Pulmonary artery endothelial cell (primary cell): ENCODE data around the gene MRPL44. TPM values are rescaled to one million over a fixed set of nuclear protein-coding genes. Genes with fewer than 3 reads are reported as not detected.
"Not testable (repeated sequence)": the region's sequence is repeated elsewhere in the genome, so short reads cannot be mapped to it uniquely, and the experiment has no call there.

Source experiments
- DNase-seq: peaks from one replicate; pipeline ENCODE4 v3.0.0-alpha.2; 2011; ENCODE audit warnings: low read depth, low spot score
- total RNA-seq: library from RNA; depleted of rRNA; stranded (reverse); fragments of >200 nt; gene quantifications from 2 replicates; pipeline ENCODE4 v1.2.3, GENCODE V29; 2014

The MRPL44 gene
- total RNA-seq, 1 donor from 2014 or later = 39.0 TPM

DNA sequence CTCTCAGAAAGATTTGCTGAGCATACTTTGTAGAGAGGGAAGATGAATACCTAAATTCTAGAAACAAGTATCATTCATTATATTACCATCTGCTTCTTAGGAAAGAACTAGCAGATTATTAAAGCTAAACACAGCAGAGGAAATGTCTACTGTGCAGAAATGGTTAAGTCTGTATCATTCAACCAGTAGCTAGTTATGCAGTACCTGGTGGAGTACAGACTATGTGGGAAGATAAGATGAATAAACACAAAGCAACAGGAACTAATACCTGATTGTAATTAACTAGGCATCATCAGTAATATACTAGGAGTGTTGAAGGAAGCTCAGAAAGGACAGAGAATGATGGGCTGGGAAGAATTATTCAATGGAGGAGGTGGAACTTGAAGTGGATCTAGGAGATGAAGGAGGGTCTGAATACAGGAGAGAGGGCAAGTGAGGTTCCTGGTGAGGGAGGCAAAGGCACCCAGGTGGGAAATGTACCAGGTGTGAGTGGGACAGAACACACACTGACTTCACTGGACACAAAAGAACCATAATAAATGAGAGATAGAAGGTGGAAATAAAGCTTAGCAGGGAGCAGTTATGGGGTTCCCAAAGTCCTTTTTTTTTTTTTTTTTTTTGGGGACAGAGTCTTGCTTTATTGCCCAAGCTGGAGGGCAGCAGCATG is 21.7 kb upstream of the MRPL44 start:
- DNase-seq = no peak

DNA sequence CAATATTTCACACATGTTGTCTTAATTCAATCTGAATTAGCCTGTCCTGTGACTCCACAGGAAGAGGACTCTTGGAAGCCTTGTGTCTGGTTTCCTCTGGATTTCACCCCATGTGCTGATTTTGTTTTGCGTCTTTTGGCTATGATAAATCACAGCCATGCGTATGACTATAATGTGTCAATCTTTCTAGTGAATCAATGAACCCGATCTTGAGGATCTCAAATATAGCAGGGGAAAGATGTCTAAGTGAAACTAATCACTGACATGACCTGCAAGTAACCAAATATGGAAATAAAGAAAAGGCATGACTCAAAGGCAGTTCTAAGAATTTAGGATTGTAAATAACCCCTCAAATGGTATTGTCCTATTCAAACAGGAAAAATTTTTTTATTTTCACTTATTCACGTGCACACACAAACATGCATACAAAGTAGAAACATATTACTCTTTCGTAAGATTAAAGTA is 20.4 kb upstream of the MRPL44 start:
- DNase-seq = no peak

DNA sequence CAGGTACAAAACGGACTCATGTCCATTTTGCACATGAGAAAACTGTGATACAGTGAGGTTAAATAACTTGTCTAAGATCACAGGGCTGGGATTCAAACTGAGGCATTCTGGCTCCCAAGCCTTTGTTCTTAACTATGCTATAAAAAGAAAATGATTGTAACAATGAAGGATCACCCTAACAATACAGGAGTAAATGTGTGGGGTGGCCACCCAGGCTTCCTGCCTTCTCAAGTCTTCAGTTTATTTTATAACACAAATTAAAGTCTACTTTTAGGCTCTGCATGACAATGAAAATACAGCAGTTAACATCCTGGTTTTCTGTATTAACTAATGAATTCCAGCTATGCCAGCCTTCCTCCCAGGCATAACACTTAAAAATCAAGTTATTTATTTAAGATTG is 19.7 kb upstream of the MRPL44 start:
- no peak for DNase-seq

DNA sequence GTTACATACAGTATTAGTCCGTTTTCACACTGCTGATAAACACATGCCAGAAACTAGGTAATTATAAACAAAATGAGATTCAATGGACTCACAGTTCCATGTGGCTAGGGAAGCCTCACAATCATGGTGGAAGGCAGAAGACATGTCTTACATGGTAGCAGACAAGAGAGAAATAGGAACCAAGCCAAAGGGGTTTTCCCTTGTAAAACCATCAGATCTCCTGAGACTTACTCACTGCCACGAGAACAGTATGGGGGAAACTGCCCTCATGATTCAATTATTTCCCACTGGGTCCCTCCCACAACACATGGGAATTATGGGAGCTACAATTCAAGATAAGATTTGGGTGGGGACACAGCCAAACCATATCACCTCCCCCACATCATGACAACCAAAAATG is 17.8 kb upstream of the MRPL44 start:
- DNase-seq = not testable (repeated sequence)

DNA sequence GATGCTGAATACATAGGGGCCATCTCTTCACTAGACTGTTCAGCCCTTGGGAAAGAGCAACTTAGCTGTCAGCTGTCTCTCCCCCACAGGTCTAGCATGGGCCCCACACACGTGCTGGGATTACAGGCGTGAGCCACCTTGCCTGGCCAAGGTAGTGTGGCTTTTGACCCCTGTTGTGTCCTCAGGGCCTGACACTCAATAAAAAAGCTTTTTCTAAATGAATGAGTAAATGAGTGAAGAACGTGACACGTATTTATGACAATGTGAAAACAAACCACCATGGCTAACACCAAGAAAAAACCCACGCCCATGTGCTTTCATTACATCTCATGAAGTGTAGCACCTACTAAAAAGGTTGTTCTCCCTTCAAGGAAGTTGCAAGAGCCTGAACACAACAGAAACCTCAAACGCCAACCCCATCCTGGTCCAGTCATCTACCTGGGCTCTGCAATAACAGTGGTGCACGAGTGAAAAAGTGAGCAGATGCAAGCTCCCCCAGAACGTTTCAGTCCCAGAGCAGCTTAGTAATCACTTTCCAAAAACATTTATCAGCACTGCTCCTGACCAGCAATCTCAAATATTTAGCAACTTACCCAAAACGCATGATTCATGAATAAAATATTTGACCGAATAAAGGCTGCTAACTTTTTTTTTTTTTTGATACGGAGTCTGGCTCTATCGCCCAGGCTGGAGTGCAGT is 15.5 kb upstream of the MRPL44 start:
- DNase-seq = no peak

DNA sequence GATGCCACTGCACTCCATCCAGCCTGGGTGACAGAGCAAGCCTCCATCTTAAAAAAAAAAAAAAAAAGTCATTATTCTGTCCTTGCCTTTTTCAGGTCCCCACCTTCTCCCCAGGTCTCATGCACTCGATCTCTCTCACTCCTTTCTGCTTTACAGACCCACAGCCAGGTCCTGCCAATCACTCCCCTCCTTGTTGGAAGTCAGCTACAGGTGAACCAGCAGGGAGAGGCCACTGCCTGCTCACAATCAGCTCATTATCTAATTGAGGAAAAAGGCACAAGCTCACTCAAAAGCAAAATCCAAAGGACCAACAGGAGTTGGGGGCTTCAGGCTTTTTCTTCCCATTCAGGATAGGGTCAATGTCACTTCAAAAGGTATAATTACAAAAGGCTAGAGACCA is 14.1 kb upstream of the MRPL44 start:
- DNase-seq = no peak

DNA sequence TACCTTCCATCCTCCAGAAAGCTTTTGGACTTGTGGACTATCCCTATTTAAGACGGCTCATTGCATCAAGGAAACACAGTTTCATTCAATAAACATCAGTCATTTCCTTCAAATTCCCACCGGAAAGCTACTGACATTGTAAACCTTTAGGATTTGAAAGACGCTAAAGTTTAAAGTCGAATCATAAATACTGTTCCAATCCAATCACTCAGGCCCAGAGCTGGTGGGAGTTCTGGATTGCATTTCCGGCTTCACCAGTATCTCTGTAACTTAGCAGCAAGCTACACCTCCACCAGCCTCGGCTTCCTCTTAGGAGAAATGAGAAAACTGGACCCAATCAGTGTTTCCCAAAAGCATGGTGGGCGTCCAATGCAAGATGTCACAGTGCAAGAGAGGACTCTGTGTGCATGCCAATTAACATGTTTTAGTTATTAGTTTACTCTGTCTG is 13.7 kb upstream of the MRPL44 start:
- DNase-seq = no peak

DNA sequence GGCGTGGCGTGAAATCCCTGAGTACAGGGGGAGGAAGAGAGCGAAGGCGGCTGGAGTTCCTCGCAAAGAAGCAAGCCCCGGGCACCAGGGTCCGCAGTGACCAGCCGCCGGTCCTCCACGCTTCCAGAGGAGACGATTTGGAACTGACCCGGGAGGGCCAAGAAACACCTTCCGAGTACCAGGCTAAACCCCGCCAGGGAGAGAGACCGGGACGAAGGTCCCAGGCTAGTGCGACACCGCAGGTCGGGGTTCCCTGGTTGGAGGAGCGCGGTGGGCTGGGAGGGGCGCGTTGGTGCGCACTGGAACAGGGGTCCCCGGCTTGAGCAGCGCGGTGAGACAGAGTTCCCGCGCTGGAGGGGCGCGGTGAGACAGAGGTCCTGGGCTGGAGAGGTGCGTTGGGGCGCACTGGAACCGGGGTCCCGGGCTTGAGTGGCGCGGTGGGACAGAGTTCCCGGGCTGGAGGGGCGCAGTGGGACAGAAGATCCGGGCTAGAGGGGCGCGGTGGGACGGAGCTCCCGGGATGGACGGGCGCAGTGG is 13.0 kb upstream of the MRPL44 start:
- DNase-seq = no peak

DNA sequence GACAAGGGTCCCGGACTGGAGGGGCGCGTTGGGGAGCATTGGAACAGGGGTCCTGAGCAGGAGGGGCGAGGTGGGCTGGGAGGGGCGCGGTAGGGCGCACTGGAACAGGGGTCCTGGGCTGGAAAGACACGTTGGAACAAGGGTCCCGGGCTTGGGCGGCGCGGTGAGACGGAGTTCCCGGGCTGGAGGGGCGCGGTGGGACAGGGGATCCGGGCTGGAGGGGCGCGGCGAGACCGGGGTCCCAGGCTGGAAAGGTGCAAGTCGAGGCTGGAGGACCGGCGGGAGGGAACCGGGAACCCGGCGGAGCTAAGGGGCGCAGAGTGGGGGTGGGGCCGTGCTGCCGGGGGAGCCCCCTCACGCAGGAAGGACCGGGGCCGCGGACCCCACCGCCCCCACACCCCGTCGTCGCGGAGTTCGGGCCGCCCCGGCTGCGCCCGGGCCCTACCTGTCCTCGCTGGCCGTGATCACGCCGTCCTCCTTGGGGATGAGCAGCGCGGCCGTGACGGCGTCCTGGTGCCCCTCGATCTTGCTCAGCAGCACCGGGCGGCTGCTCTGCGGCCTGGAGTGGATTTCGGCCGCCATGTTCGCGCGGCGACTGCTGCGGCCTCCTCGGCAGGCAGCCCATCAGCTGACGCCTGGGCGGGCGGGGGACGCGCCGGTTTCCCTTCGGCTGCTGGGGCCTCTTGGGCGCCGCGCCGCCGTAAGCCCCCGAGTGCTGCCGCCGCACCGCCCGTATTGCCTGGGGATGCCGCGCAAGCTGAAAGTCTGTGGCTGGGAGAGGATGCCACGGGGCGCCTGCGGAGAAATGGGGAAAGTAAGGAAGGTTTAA is 12.3 kb upstream of the MRPL44 start, which contains the start of gene WDFY1:
TSS of gene WDFY1 (minus strand) at position 633 of the 829 bp plus-strand sequence. CDS start at position 582, 51 bp downstream.
- peak; percentile 66 for DNase-seq

DNA sequence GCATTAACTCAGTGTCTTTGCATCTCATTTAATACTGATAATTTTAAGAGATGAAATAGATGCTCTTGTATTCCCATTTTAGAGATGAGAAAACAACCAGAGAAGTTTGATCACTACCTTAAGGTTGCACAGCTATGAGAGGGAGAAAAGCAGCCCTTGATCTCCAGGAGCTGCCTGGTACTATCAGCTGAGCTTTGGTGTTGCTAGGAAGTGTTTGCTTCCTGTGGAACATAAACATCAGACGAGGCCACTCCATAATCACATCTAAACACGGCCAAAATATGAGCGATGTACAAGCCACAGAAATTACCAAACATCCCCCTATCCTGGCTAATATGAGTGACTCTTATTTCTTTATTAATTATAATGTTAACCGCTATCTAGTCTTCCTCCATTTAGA is 11.5 kb upstream of the MRPL44 start:
- DNase-seq = no peak

DNA sequence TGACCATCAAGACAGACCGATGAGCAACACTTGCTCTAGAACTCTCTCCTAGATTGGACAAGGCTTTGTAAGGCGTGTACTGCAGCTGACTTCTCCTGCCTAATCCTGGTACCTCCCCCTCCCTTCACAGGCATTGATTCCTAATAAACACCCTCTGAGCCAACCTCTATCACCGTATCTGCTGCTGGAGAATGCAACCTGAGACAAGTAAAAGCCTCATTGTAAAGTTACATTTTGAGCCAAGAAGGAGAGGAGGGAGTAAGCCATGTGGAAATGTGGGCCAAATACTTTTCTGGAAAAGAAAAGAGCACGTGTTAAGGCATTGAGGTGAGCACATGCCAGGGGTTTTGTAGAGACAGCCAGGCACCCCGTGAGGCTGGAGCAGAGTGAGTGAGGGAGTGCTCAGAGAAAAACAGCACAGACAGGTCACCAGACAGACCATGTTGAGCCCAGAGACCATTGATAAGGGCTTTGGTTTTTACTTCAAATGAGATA is 9.5 kb upstream of the MRPL44 start:
- DNase-seq = no peak

DNA sequence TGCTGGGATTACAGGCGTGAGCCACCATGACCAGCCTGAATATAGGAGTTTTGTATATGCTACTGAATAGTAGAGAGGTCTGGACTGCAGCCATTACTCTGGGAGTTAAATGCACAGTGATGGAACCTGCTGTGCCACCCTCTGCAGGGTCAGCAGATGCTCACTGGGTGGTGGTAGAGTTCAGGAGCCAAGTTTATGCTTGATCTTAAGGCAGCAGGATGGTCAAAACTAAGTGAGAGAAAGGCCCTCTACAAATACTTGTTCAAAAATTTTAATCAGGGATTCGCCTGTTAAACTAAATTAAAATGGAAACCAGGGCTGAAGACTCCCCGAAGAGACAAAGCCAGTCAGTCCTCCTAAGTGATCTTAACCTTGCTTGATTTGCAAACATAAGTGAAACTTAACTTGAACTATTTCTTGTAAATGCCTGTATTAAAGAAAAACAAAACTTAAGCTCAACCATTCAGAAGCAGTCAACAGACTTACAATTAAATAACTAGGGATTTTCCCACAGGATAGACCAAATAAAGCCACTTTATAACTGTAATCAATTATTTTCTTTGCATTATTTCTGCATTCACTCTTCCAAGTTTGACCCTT is 7.9 kb upstream of the MRPL44 start:
- no peak for DNase-seq

DNA sequence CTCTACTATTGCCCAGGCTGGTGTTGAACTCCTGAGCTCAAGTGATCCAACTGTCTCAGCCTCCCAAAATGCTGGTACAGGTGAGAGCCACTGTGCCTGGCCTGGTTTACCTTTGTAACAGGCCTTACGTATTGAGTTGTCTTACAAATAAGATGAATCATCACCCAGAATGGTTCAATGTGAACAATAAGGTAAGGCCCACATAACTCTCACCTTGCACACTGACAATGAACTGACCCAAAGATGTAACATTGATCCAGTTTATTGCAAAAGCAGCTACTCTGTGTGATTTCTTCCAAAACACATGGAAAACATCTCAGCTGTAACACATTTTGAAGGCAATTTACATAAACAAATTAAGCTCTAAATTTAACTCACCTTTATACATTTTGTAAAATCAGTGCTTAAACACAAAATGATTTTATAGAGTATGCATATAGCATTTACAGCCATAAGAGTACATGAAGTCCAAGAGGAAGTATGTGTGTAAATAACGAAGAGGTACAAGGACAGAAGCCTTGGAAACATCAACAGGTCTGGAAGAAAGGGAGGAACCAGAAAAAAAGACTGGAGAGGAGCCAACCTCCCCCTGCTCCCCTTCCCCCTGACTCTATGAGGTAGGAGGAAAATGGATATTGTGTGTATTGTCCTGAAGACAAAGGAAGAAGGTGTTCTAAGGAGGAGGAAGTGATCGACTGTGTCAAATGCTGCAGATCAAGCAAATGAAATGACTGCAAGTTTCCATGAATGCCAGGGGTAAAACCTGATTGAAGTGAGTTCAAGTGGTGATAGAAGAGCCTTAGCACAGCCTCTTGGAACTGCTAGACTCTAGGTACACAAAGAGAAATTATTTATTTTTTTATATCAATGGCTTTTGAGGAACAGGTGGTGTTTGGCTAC is 6.6 kb upstream of the MRPL44 start:
- DNase-seq = no peak

DNA sequence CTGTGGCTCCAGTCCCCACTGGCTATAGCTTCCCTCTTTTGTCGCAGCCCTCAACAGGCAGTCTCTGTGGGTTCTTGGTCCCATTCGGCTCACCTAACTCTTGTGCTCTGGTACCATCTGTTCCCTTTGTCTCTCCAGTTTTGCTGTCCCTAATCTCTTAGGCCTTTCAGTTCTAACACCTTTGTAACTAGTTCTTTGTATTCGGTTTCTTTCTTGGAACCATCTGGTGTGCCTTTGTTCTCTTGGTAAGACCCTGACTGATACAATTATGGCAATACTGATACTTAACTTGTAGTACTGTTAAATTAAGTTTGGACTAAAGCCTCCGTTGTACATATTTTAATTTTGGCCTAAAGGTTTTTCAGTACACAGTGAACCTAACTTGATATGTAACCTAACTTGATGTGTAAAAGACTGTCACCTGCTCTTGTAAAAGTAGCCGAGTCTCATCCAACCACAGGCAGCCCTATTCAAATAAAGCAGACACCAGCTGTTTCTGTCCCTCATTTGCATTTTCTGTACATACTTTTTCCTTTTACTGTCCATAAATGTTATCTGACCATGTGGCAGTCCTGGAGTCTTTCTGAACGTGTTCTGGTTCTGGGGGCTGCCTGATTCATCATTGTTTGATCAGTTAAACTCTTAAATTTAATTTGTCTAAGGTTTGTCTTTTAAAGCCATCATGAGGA is 4.8 kb upstream of the MRPL44 start:
- DNase-seq = no peak

DNA sequence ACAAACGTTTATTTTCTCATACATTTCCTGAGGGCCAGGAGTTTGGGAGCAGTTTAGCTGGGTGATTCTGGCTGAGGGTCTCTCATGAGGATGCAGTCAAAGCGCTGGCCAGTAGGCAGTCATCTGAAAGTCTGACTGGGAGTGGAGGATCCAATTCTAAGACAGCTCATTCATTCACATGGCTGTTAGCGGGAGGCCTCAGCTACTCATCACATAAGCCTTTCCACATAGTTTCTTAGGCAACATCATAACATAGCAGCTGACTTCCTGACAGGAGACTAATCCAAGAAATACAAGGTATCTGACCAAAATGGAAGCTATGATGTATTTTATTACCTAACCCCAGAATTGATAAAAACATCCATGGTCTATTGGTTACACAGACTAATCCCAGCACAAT is 2.9 kb upstream of the MRPL44 start:
- DNase-seq = no peak

DNA sequence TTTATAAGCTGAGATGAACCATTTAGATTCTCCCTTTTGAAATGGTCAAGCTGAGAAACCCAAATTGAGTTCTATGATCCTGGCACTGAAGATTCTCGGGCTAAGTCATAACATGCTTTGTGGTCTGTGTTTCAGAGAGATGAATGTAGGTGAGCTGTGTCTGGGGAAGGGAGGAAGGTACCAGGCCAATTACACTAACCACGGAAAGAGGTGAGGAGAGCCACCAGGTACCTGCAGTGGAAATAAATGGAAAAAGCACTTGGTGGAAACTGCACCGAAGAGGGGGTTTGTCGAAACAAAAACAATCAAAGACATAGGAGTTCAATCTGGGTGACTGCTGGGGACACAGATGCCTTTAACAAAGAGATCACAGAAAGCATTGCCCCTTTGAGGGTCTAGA is 963 bp upstream of the MRPL44 start:
- DNase-seq = no peak

DNA sequence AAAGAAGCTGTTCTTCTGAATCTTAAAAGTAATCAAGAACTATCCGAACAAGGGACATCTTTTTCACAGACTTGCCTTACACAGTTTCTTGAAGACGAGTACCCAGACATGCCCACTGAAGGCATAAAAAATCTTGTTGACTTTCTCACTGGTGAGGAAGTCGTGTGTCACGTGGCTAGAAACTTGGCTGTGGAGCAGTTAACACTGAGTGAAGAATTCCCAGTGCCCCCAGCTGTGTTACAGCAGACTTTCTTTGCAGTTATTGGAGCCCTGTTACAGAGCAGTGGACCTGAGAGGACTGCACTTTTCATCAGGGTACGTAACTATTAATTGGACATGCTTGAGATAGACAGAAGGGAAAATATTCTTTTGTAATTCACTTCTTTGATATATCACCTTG is 2.4 kb downstream of the MRPL44 start:
- DNase-seq = no peak

DNA sequence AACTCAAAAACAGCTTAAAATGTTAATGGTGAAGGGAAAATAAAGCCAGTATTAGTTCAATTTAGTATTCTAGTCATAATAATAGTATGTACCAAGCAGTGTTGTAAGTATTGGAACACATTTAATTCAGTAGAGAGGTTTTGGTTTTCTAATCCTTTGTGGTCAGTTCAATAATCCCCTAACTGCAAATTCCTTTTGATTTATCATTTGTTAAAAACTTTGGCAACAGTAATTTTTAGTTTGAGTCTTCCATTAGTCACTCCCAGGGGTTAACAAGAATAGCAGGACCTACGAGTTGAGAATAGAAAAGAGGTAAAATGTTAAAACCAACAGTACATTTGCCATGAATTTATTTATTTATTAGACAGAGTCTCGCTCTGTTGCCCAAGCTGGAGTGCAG is 10.7 kb downstream of the MRPL44 start:
- no peak for DNase-seq

DNA sequence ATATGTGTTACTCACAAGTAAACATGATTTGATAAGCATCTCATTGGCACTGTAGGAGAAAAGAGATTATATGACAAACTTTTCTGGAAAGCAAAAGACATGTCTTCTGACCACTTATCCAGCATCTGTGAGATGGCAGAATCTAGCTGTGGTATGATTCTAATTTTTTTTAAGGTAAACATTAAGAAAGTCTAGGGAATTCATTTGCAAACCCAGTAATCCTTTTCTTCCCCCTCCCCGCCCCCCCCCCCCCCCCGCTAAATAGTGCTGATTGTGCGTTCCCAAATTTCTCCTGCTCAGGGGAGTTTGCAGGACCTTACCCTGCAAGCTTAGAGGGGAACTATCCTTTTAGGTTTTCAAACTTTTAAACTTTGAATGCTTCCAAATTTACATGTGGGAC is 12.1 kb downstream of the MRPL44 start:
- DNase-seq = no peak

DNA sequence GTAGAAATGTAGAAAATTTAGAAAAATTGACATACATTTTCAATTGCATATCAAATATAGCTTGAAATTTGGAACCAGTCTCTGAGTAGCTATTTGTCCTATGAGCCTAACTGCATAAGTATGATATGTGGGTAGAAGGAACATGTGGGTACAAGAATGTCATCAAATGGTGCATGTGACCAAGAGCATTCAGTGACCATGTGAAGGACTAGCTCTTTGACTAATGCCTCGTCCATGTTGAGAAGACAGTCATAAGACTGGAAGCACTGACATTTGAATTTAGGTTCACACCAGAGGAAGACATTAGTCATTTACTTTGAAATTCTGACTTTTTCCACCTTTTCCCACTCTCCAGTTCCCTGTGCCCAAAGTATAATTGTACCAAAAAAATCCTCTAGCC is 12.6 kb downstream of the MRPL44 start:
- no peak for DNase-seq
